ENCODE data around the gene SYT15.

SYT15 gene

DNA sequence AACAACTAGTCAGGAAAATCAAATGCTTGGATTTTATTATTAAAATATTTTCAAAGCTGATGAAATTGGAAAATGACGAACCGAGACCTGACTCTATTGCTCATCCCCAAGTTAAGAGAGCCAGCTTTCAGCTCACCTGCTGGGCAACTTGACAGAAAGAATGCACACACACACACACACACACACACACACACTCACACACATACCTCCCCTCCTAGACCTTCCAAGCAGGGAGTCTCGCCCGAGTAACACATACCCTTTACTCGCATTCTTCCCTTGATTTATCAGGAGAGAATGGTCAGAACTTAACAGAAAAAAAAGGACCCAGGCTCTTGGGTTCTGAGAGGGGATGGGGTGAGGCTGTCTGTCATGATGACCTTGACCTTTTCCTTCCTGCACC is 41.6 kb upstream of the SYT15 start:
- Histone ChIP-seq H3K9me3 (replicated peaks; ENCODE audit: insufficient read depth, low read length) (no peaks in the 10 kb centered on the region), H3K4me3 (ENCODE audit: low read length) (no peak overlapping the region), H3K27ac (ENCODE audit: low read length) (no peak overlapping the region), H3K9me2 (replicated peaks; ENCODE audit: insufficient read depth, low read length) (no peaks in the 10 kb centered on the region), H3K27me3 (replicated peaks; ENCODE audit: insufficient read depth, low read length) (no peaks in the 10 kb centered on the region), H3K4me2 (ENCODE audit: low read depth, low read length) (no peak overlapping the region), H3K36me3 (replicated peaks; ENCODE audit: insufficient read depth, low read length) (no peaks in the 10 kb centered on the region), H3K4me1 (ENCODE audit: low read length) (no peaks in the 10 kb centered on the region), H2AFZ (ENCODE audit: low read length) (no peak overlapping the region), H3K79me2 (ENCODE audit: low read length) (no peaks in the 10 kb centered on the region), H4K20me1 (ENCODE audit: insufficient read depth, low read length) (no peaks in the 10 kb centered on the region), H3K9ac (ENCODE audit: low read length) (no peak overlapping the region), H3F3A (ENCODE audit: insufficient read depth, low read length) (no peaks in the 10 kb centered on the region)
- TF ChIP-seq EZH2 (optimal IDR thresholded peaks at IDR 0.05; ENCODE audit: low read depth, low read length) (no peak), CTCF (IDR thresholded peaks at IDR 0.05; ENCODE audit: low read length) (no peak), EZH2phosphoT487 (IDR thresholded peaks at IDR 0.05; ENCODE audit: low read length) (no peak)
- DNase-seq: no peak

DNA sequence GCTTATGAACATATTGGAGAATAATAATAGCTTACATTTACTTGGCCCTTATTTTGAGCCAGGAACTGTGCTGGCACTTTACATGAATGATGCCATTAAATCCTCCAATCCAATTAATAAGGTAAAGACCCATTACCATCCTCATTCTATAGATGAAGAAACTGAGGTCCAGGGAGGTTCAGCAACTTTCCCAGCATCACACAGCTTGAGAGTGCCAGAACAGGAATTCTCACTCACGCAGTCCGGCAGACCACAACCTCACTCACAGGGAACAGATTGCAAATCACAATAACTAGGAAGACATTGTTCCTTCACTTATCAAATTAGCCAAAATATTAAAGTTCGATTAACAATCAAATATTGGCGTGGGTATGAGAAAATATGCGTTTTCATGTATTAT is 40.8 kb upstream of the SYT15 start:
- H2AFZ ChIP-seq (ENCODE audit: low read length): no peak overlapping the region

GRCh38 chr10:46538717-46539426 is 40.1 kb upstream of the SYT15 start:
- TF ChIP-seq EZH2 (optimal IDR thresholded peaks at IDR 0.05; ENCODE audit: low read depth, low read length) (no peak), EZH2phosphoT487 (IDR thresholded peaks at IDR 0.05; ENCODE audit: low read length) (no peak), CTCF (IDR thresholded peaks at IDR 0.05; ENCODE audit: low read length) (no peak)

More for the DNA sequence above, 40.8 kb upstream of the SYT15 start:
- Histone ChIP-seq H3K27me3 (replicated peaks; ENCODE audit: insufficient read depth, low read length) (no peaks in the 10 kb centered on the region), H3K9ac (ENCODE audit: low read length) (no peak overlapping the region), H3K27ac (ENCODE audit: low read length) (no peak overlapping the region), H3K4me1 (ENCODE audit: low read length) (no peaks in the 10 kb centered on the region), H4K20me1 (ENCODE audit: insufficient read depth, low read length) (no peaks in the 10 kb centered on the region), H3K4me3 (ENCODE audit: low read length) (no peak overlapping the region), H3K9me3 (replicated peaks; ENCODE audit: insufficient read depth, low read length) (no peaks in the 10 kb centered on the region), H3K9me2 (replicated peaks; ENCODE audit: insufficient read depth, low read length) (no peaks in the 10 kb centered on the region), H3K79me2 (ENCODE audit: low read length) (no peaks in the 10 kb centered on the region), H3K36me3 (replicated peaks; ENCODE audit: insufficient read depth, low read length) (no peaks in the 10 kb centered on the region), H3F3A (ENCODE audit: insufficient read depth, low read length) (no peaks in the 10 kb centered on the region), H3K4me2 (ENCODE audit: low read depth, low read length) (no peak overlapping the region)
- no peak for DNase-seq
- no peak for TF ChIP-seq EZH2 (optimal IDR thresholded peaks at IDR 0.05; ENCODE audit: low read depth, low read length)
- TF ChIP-seq CTCF (IDR thresholded peaks at IDR 0.05; ENCODE audit: low read length): no peak
- TF ChIP-seq EZH2phosphoT487 (IDR thresholded peaks at IDR 0.05; ENCODE audit: low read length): no peak

More at GRCh38 chr10:46538717-46539426, 40.1 kb upstream of the SYT15 start:
- H3F3A ChIP-seq (ENCODE audit: insufficient read depth, low read length): no peaks in the 10 kb centered on the region
- H3K4me3 ChIP-seq (ENCODE audit: low read length): no peak overlapping the region
- H3K27ac ChIP-seq (ENCODE audit: low read length): no peak overlapping the region
- H3K4me2 ChIP-seq (ENCODE audit: low read depth, low read length): no peak overlapping the region
- no peaks in the 10 kb centered on the region for H4K20me1 ChIP-seq (ENCODE audit: insufficient read depth, low read length)
- H3K27me3 ChIP-seq (replicated peaks; ENCODE audit: insufficient read depth, low read length): no peaks in the 10 kb centered on the region
- no peaks in the 10 kb centered on the region for H3K36me3 ChIP-seq (replicated peaks; ENCODE audit: insufficient read depth, low read length)
- no peak overlapping the region for H3K9ac ChIP-seq (ENCODE audit: low read length)
- DNase-seq: no peak
- H3K9me2 ChIP-seq (replicated peaks; ENCODE audit: insufficient read depth, low read length): no peaks in the 10 kb centered on the region
- no peaks in the 10 kb centered on the region for H3K9me3 ChIP-seq (replicated peaks; ENCODE audit: insufficient read depth, low read length)
- H3K79me2 ChIP-seq (ENCODE audit: low read length): no peaks in the 10 kb centered on the region
- H3K4me1 ChIP-seq (ENCODE audit: low read length): no peaks in the 10 kb centered on the region
- H2AFZ ChIP-seq (ENCODE audit: low read length): no peak overlapping the region

Measured in MM.1S (cell line).